ENCODE measurements around the gene FEM1C.
A peak's percentile ranks its signal among the peaks of the same experiment; 100 is the strongest.

The FEM1C gene

DNA sequence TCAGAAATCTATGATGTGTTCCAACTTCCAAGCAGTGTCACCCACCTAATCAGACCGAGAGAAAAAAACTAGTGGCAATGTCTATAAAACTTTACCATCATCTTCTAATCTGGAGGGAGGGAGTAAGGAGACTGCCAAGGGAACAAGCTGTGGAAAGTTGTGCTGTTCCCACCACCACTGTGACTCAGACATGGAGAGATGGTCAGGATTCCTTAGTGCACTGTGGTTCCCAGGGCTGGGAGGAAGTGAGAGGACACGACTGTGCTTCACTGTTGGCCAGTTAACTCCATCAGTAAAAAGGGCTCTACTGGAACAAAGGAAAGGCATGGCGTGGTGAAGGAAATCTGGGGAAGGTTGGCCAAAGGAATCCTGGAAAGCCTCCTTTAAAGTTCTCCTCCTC is 38.9 kb upstream of the FEM1C start:
- TF ChIP-seq, protein P1, sequence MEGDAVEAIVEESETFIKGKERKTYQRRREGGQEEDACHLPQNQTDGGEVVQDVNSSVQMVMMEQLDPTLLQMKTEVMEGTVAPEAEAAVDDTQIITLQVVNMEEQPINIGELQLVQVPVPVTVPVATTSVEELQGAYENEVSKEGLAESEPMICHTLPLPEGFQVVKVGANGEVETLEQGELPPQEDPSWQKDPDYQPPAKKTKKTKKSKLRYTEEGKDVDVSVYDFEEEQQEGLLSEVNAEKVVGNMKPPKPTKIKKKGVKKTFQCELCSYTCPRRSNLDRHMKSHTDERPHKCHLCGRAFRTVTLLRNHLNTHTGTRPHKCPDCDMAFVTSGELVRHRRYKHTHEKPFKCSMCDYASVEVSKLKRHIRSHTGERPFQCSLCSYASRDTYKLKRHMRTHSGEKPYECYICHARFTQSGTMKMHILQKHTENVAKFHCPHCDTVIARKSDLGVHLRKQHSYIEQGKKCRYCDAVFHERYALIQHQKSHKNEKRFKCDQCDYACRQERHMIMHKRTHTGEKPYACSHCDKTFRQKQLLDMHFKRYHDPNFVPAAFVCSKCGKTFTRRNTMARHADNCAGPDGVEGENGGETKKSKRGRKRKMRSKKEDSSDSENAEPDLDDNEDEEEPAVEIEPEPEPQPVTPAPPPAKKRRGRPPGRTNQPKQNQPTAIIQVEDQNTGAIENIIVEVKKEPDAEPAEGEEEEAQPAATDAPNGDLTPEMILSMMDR (IDR thresholded peaks at IDR 0.05; ENCODE audit: low read depth, low read length, missing control alignments): no peak
- in situ Hi-C loops (cut with HindIII; ENCODE audit: low sequenced_read_pairs): no loop called here
- no peak overlapping the region for H3K4me3 ChIP-seq (ENCODE audit: low read depth, low read length)
- DNase-seq (ENCODE audit: low read depth): peak; percentile 83

DNA sequence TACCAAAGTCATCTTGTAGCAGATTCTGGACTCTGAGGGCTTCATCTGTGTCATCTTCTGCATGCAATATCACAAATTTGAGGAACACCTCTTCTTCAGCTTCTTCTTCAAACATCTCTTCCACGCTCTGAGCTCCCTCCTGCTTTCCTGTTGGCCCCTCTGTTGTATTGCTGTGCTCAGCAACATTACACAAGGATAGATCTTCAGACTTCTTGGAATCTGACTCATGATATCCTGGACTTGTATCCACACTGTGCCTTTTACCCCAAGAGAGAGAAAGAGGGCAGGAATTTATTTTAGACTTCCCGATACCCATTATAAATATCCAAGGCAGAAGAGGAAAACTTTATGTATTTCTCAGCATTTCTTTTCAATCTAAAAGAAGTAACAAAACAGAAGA is 36.4 kb upstream of the FEM1C start:
- DNase-seq (ENCODE audit: low read depth): no peak

DNA sequence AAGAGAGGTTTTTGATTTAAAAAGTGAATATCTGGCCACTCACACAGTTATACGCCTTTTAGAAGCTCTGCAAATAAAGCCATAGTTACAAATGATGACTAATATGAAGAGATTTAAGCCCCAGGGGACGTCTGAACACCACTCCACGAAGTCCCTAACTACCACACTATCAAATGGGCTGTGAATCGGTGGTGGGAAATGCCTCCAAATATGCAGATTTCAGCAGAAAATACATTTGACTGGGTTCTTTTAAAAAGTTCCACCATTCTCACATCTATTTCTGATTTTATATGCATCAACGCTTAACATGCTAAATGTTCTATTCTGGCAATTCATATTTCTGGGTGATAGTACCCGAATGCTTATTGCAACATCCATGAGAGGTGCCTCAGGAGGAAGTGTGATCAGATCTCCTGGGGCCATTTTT is 35.2 kb upstream of the FEM1C start:
- DNase-seq (ENCODE audit: low read depth): no peak
- TF ChIP-seq, protein P1 (IDR thresholded peaks at IDR 0.05; ENCODE audit: low read depth, low read length, missing control alignments): no peak
- no peak overlapping the region for H3K4me3 ChIP-seq (ENCODE audit: low read depth, low read length)
- in situ Hi-C loops (cut with HindIII; ENCODE audit: low sequenced_read_pairs): no loop called here

More for the DNA sequence above, 36.4 kb upstream of the FEM1C start:
- H3K4me3 ChIP-seq (ENCODE audit: low read depth, low read length): no peak overlapping the region
- TF ChIP-seq, protein P1 (IDR thresholded peaks at IDR 0.05; ENCODE audit: low read depth, low read length, missing control alignments): no peak
- in situ Hi-C loops (cut with HindIII; ENCODE audit: low sequenced_read_pairs): no loop called here

DNA sequence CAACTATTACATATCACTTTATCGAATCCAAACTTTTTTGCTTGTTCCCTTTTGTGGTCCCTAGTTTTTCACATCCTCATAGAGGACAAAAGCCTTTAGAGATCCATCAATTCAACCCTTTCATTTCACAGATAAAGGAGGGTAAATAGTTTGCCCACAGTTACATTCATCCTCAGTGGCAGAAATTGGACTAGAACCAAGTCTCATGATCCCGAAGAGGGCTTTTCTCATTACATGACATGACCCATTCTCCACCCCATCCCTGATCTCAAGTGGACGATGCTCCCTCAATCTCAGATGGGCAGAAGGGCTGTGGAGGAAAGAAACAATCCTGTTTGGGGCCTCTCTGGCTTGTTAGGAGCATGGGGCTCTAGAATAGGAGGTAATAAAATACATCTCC is 34.6 kb upstream of the FEM1C start:
- in situ Hi-C loops (cut with HindIII; ENCODE audit: low sequenced_read_pairs): no loop called here
- TF ChIP-seq, protein P1 (IDR thresholded peaks at IDR 0.05; ENCODE audit: low read depth, low read length, missing control alignments): no peak
- H3K4me3 ChIP-seq (ENCODE audit: low read depth, low read length): no peak overlapping the region
- no peak for DNase-seq (ENCODE audit: low read depth)

DNA sequence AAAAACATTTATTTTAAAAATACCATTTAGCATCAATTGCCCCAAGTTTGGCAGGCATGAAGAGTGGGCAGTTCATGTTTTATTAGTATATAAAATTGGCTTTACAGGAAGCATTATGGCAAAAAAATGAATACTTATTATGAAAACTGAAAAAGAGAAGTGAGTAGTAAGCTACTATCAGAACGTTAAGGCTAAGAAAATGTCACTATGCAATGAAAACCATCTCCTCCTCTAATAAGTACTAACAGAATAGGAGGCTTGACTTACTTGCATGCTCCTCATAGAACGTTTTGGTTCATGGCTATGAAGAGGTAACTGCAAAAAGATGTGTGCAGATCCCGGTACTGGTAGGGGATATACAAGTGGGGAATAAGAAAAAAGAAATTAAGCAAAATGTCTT is 34.1 kb upstream of the FEM1C start:
- TF ChIP-seq, protein P1 (IDR thresholded peaks at IDR 0.05; ENCODE audit: low read depth, low read length, missing control alignments): no peak
- no peak overlapping the region for H3K4me3 ChIP-seq (ENCODE audit: low read depth, low read length)
- in situ Hi-C loops (cut with HindIII; ENCODE audit: low sequenced_read_pairs): no loop called here
- no peak for DNase-seq (ENCODE audit: low read depth)

DNA sequence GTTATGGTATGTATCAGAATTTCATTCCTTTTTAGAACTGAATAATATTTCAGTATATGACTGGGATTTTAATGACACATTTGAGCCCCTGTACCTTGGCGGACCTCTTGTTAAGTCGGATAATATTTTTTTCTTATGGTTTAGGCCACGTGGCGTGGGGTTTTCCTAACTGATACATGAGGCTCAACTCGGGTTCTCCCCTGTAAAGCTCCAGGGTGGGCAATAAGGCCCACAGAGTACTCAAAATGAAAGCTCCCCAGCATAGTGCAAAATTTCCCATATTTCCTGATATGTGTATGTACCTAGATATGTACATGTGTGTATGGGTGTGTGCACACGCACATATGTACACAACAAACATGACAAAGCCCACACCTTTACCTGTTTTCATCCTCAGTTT is 33.2 kb upstream of the FEM1C start:
- in situ Hi-C loops (cut with HindIII; ENCODE audit: low sequenced_read_pairs): no loop called here
- DNase-seq (ENCODE audit: low read depth): no peak
- TF ChIP-seq, protein P1 (IDR thresholded peaks at IDR 0.05; ENCODE audit: low read depth, low read length, missing control alignments): no peak
- no peak overlapping the region for H3K4me3 ChIP-seq (ENCODE audit: low read depth, low read length)

DNA sequence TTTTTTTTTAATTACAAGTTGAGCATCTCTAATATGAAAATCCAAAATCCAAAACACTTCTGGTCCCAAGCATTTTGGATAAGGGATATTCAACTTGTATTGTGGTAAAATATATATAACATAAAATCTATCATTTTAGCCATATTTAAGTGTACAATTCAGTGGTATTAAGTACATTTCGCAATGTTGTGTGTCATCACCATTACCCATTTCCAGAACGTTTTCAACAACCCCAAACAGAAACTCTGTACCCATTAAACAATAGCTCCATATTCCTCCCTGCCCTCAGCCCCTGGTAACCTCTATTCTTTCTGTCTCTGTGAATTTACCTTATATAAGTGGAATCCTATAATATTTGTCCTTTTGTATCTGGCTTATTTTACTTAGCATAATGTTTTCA is 32.8 kb upstream of the FEM1C start:
- TF ChIP-seq, protein P1 (IDR thresholded peaks at IDR 0.05; ENCODE audit: low read depth, low read length, missing control alignments): no peak
- no peak for DNase-seq (ENCODE audit: low read depth)
- no peak overlapping the region for H3K4me3 ChIP-seq (ENCODE audit: low read depth, low read length)
- in situ Hi-C loops (cut with HindIII; ENCODE audit: low sequenced_read_pairs): no loop called here
